HL-60 (cell line): ENCODE results near the gene EMID1.

ENCODE experiments used
- DNase-seq, 2 experiments: peaks; one replicate each; pipeline ENCODE4 v3.0.0-alpha.2; 2010 to 2020; ENCODE audit warnings: low read depth in 1 of 2, low spot score in 1 of 2
- H3K27ac ChIP-seq: fragments of 250-450 bp; sonication (Bioruptor Pico); replicated peaks from 2 replicates; pipeline ENCODE4 v1.5.1; 2020; ENCODE audit warnings: mild to moderate bottlenecking, moderate library complexity
- H3K27me3 ChIP-seq: fragments of 250-450 bp; sonication (Bioruptor Pico); 2 replicates; pipeline ENCODE4 v1.5.1; 2021; ENCODE audit warnings: mild to moderate bottlenecking, moderate library complexity; ENCODE audit not compliant: insufficient read depth, poor library complexity, severe bottlenecking
- H3K4me3 ChIP-seq: replicated peaks from 2 replicates; pipeline ENCODE4 v1.5.1; 2011; ENCODE audit warnings: mild to moderate bottlenecking, control low read depth, low read length; ENCODE audit not compliant: insufficient read depth
- GABPA ChIP-seq: IDR thresholded peaks from 2 replicates; pipeline ENCODE4 v1.6.1; 2012; ENCODE audit warnings: low read depth
- POLR2AphosphoS5 ChIP-seq: IDR thresholded peaks from 2 replicates; pipeline ENCODE4 v1.6.1; 2012; ENCODE audit warnings: low read depth
- SPI1 ChIP-seq: IDR thresholded peaks from 2 replicates; pipeline ENCODE4 v1.6.1; 2012; ENCODE audit warnings: low read depth, mild to moderate bottlenecking, borderline replicate concordance
- TF ChIP-seq, protein P1 (sequence below): IDR thresholded peaks from 2 replicates; pipeline ENCODE4 v1.6.1; 2012; ENCODE audit warnings: low read depth; ENCODE audit not compliant: insufficient replicate concordance
- TF ChIP-seq, protein P2 (sequence below): IDR thresholded peaks from one replicate; pipeline ENCODE4 v1.5.1; 2011; ENCODE audit warnings: low read length, control low read depth, inconsistent platforms; ENCODE audit not compliant: insufficient read depth

Gene EMID1

GRCh38 chr22:29171721-29172120 is 34.0 kb upstream of the EMID1 start:
- no peak for TF ChIP-seq POLR2AphosphoS5
- TF ChIP-seq, protein P1, sequence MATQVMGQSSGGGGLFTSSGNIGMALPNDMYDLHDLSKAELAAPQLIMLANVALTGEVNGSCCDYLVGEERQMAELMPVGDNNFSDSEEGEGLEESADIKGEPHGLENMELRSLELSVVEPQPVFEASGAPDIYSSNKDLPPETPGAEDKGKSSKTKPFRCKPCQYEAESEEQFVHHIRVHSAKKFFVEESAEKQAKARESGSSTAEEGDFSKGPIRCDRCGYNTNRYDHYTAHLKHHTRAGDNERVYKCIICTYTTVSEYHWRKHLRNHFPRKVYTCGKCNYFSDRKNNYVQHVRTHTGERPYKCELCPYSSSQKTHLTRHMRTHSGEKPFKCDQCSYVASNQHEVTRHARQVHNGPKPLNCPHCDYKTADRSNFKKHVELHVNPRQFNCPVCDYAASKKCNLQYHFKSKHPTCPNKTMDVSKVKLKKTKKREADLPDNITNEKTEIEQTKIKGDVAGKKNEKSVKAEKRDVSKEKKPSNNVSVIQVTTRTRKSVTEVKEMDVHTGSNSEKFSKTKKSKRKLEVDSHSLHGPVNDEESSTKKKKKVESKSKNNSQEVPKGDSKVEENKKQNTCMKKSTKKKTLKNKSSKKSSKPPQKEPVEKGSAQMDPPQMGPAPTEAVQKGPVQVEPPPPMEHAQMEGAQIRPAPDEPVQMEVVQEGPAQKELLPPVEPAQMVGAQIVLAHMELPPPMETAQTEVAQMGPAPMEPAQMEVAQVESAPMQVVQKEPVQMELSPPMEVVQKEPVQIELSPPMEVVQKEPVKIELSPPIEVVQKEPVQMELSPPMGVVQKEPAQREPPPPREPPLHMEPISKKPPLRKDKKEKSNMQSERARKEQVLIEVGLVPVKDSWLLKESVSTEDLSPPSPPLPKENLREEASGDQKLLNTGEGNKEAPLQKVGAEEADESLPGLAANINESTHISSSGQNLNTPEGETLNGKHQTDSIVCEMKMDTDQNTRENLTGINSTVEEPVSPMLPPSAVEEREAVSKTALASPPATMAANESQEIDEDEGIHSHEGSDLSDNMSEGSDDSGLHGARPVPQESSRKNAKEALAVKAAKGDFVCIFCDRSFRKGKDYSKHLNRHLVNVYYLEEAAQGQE, result no peak
- TF ChIP-seq, protein P2, sequence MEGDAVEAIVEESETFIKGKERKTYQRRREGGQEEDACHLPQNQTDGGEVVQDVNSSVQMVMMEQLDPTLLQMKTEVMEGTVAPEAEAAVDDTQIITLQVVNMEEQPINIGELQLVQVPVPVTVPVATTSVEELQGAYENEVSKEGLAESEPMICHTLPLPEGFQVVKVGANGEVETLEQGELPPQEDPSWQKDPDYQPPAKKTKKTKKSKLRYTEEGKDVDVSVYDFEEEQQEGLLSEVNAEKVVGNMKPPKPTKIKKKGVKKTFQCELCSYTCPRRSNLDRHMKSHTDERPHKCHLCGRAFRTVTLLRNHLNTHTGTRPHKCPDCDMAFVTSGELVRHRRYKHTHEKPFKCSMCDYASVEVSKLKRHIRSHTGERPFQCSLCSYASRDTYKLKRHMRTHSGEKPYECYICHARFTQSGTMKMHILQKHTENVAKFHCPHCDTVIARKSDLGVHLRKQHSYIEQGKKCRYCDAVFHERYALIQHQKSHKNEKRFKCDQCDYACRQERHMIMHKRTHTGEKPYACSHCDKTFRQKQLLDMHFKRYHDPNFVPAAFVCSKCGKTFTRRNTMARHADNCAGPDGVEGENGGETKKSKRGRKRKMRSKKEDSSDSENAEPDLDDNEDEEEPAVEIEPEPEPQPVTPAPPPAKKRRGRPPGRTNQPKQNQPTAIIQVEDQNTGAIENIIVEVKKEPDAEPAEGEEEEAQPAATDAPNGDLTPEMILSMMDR, result no peak
- TF ChIP-seq SPI1, result no peak
- TF ChIP-seq GABPA, result no peak

DNA sequence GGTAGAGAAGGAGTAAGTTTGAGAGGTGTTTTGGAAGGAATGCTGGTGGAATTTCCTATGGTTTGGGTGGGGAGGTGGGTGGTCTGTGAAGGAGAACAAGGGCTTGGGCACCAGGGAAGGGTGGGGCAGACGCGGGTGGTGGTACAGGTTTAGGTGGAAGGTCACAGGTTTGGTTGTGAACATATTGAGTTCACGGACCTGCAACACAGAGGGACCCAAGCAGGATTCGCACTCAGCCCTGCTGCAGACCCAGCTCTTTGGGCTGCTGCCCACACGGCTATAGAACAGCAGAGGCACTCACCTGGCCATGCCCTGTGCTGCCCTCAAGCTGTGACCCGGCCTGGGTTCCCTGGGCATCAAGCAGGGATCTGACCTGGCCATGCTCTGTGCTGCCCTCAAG is 33.5 kb upstream of the EMID1 start:
- no peak overlapping the region for H3K4me3 ChIP-seq
- no peaks in the 10 kb centered on the region for H3K27me3 ChIP-seq
- no peak for DNase-seq
- TF ChIP-seq GABPA (no peak), POLR2AphosphoS5 (no peak), SPI1 (no peak)
- TF ChIP-seq, protein P1, result no peak
- TF ChIP-seq, protein P2, result no peak
- H3K27ac ChIP-seq, result no peak overlapping the region

More at GRCh38 chr22:29171721-29172120, 34.0 kb upstream of the EMID1 start:
- DNase-seq, result no peak
- Histone ChIP-seq H3K27me3 (no peaks in the 10 kb centered on the region), H3K4me3 (no peak overlapping the region), H3K27ac (no peak overlapping the region)

- DNase-seq, result no peak
- Histone ChIP-seq H3K4me3 (no peak overlapping the region), H3K27me3 (no peaks in the 10 kb centered on the region), H3K27ac (no peak overlapping the region)
- TF ChIP-seq GABPA (no peak), POLR2AphosphoS5 (no peak), SPI1 (no peak)
- TF ChIP-seq, protein P2, result no peak
- TF ChIP-seq, protein P1, result no peak
Observed at GRCh38 chr22:29175312-29175835, 30.3 kb upstream of the EMID1 start.
